Measurements from ENCODE around the gene AVP. TPM values are rescaled to one million over a fixed set of nuclear protein-coding genes. Genes with fewer than 3 reads are reported as not detected.

Gene AVP
- total RNA-seq, 1 donor from 2014 or later: not detected

DNA sequence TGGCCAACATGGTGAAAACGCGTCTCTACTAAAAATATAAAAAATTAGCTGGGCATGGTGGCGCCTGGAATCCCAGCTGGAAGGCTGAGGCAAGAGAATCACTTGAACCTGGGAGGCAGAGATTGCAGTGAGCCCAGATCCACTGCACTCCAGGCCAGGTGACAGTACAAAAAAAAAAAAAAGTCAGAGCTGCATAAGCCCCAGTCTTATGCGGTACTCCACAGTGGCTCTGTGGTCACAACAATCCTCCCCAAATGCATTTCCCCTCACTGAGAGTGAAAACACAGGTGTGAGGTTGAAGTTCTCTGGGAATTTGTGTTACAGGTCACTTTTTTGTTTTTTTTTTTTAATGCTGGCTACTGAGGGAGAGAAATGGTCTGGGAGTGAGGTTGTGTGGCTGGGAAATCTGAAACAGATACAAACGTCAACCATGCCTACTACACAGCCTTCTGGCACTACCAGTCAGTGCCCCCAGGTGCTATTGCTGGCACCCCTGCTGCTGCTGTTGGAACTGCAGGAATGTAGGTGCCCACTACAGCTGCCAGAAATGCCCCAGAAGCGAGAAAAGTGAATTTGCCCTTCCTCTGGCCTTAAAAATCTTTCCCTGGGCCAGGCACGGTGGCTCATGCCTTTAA is 33.0 kb downstream of the AVP start:
- H3K4me3 Mint-ChIP-seq: no peak overlapping the region
- peaks cover 16% of the 10 kb centered on the region for H3K36me3 Mint-ChIP-seq
- peaks cover 6% of the 10 kb centered on the region for H3K4me1 Mint-ChIP-seq
- no peak for TF ChIP-seq CTCF (IDR thresholded peaks at IDR 0.05; ENCODE audit: unreplicated experiment)
- H3K27ac Mint-ChIP-seq: no peak overlapping the region
- H3K27me3 Mint-ChIP-seq (ENCODE audit: low read depth): no peaks in the 10 kb centered on the region
- DNase-seq (ENCODE audit: low spot score in 2 of 2, unreplicated experiment in 2 of 2): no peak
- no peaks in the 10 kb centered on the region for H3K9me3 Mint-ChIP-seq

DNA sequence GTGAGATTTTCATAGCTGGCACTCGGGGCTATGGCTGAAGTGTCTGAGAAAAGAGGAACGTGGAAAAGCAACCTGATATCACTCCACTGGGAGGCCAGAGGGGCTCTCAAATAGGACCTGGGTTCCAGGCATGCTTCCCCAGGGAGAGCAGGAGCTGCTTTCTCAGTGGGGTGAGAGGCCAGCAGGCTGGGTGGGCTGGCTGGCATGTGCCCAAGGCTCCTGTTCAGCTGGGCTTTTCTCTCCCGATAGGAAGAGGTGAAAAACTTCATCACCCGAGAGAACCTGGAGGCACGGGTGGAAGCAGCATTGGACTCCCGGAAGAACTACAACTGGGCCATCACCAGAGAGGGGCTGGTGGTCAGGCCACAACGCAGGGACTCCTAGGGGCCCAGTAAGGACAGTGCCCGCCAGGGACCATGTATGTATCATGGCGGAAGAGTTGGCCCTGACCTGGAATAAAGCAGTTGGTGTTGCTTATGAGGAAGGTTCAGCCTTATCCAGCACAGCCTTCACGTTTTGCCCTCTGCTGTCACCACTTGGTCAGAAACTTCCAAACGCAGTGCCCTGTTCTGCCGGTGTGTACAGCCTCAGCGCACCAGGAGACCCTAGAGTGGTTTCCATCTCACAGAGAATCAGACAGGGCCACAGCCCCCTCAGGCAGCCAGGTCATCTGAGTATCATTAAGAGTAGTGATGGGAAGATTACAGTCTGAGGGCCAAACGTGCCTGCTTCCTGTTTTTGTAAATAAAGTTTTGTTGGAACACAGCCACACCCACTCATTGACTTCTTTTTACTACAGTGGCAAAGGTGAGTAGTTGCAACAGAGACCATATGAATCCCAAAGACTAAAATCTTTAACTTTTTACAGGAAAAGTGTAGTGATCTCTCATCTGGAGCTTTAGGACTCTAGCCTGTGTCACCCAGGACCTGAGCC is 36.8 kb downstream of the AVP start:
- no peak for DNase-seq (ENCODE audit: low spot score in 2 of 2, unreplicated experiment in 2 of 2)
- no peak for TF ChIP-seq CTCF (IDR thresholded peaks at IDR 0.05; ENCODE audit: unreplicated experiment)
- Mint-ChIP-seq H3K27ac (no peak overlapping the region), H3K4me1 (peaks cover 13% of the 10 kb centered on the region), H3K4me3 (peak overlapping the region; percentile 89), H3K36me3 (peaks cover 16% of the 10 kb centered on the region), H3K27me3 (ENCODE audit: low read depth) (no peaks in the 10 kb centered on the region), H3K9me3 (no peaks in the 10 kb centered on the region)

GRCh38 chr20:3046677-3047462 is 37.7 kb downstream of the AVP start:
- H3K27ac Mint-ChIP-seq: peak overlapping the region; percentile 70
- H3K27me3 Mint-ChIP-seq (ENCODE audit: low read depth): no peaks in the 10 kb centered on the region
- H3K36me3 Mint-ChIP-seq: peaks cover 16% of the 10 kb centered on the region
- no peak for TF ChIP-seq CTCF (IDR thresholded peaks at IDR 0.05; ENCODE audit: unreplicated experiment)
- peak overlapping the region; percentile 89 for H3K4me3 Mint-ChIP-seq
- H3K4me1 Mint-ChIP-seq: peaks cover 17% of the 10 kb centered on the region
- no peaks in the 10 kb centered on the region for H3K9me3 Mint-ChIP-seq
- DNase-seq (ENCODE audit: low spot score in 2 of 2, unreplicated experiment in 2 of 2): peak in 1 of 2 experiments; percentile 44

DNA sequence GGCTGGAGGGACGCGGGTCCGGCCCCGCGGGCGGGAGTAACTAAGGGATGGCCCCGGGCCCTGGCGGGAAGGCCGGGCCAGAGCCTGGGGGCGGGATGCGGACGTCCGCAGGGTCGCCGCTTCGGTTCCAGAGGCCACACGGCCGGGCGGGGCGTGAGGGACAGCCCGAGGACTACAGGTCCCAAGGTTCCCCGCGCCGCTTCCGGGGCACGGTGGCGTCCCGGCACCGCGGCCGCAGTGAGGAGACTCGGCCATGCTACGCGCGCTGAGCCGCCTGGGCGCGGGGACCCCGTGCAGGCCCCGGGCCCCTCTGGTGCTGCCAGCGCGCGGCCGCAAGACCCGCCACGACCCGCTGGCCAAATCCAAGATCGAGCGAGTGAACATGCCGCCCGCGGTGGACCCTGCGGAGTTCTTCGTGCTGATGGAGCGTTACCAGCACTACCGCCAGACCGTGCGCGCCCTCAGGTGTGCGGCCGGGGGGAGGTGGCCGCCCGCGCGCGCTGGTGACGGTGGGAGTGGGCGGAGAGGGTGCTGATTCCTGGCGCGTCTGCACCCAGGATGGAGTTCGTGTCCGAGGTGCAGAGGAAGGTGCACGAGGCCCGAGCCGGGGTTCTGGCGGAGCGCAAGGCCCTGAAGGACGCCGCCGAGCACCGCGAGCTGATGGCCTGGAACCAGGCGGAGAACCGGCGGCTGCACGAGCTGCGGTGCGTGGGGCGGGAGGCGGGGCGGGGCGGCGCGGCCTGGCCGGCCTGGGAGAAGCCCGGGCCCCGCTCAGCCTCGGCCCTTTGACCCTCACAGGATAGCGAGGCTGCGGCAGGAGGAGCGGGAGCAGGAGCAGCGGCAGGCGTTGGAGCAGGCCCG is 38.5 kb downstream of the AVP start, which contains the start of gene MRPS26:
Gene MRPS26 (plus strand): TSS at position 237 of the 861 bp plus-strand sequence. CDS start 17 bp downstream, at position 254.
- Mint-ChIP-seq H3K4me1 (peaks cover 22% of the 10 kb centered on the region), H3K9me3 (no peaks in the 10 kb centered on the region), H3K4me3 (peak within 1 kb of the TSS; percentile 89), H3K27me3 (ENCODE audit: low read depth) (no peaks in the 10 kb centered on the region), H3K36me3 (peaks cover 16% of the 10 kb centered on the region), H3K27ac (peak within 1 kb of the TSS; percentile 70)
- DNase-seq (ENCODE audit: low spot score in 2 of 2, unreplicated experiment in 2 of 2): peak; percentile 62 to 78
- no peak for TF ChIP-seq CTCF (IDR thresholded peaks at IDR 0.05; ENCODE audit: unreplicated experiment)

All from mesothelial cell of epicardium (in vitro differentiated cells).